Measurements from ENCODE around the gene RAB1A.

Gene RAB1A

GRCh38 chr2:65097844-65098243 is 32.1 kb downstream of the RAB1A start:
- in situ Hi-C loops (cut with MboI; ENCODE audit: low sequenced_read_pairs), result no loop called here

GRCh38 chr2:65096948-65097347 is 33.0 kb downstream of the RAB1A start:
- in situ Hi-C loops (cut with MboI; ENCODE audit: low sequenced_read_pairs), result no loop called here

- in situ Hi-C loops (cut with MboI; ENCODE audit: low sequenced_read_pairs), result no loop called here
These were observed 36.7 kb downstream of the RAB1A start for GRCh38 chr2:65093211-65093610.

- in situ Hi-C loops (cut with MboI; ENCODE audit: low sequenced_read_pairs), result no loop called here
These were observed 37.1 kb downstream of the RAB1A start for GRCh38 chr2:65092791-65093190.

GRCh38 chr2:65085148-65085547 is 44.8 kb downstream of the RAB1A start:
- in situ Hi-C loops (cut with MboI; ENCODE audit: low sequenced_read_pairs), result no loop called here

GRCh38 chr2:65081232-65081685 is 48.6 kb downstream of the RAB1A start:
- in situ Hi-C loops (cut with MboI; ENCODE audit: low sequenced_read_pairs), result no loop called here

GRCh38 chr2:65079017-65079416 is 50.9 kb downstream of the RAB1A start:
- in situ Hi-C loops (cut with MboI; ENCODE audit: low sequenced_read_pairs), result no loop called here

GRCh38 chr2:65077898-65078297 is 52.0 kb downstream of the RAB1A start:
- in situ Hi-C loops (cut with MboI; ENCODE audit: low sequenced_read_pairs), result no loop called here

- in situ Hi-C loops (cut with MboI; ENCODE audit: low sequenced_read_pairs), result no loop called here
These were observed 53.6 kb downstream of the RAB1A start for GRCh38 chr2:65076345-65076710.

GRCh38 chr2:65075605-65076344 is 54.1 kb downstream of the RAB1A start:
- in situ Hi-C loops (cut with MboI; ENCODE audit: low sequenced_read_pairs), result no loop called here

GRCh38 chr2:65075176-65075575 is 54.7 kb downstream of the RAB1A start:
- in situ Hi-C loops (cut with MboI; ENCODE audit: low sequenced_read_pairs), result no loop called here

GRCh38 chr2:65073879-65074565 is 55.9 kb downstream of the RAB1A start:
- in situ Hi-C loops (cut with MboI; ENCODE audit: low sequenced_read_pairs), result loop anchor here (25.0 kb wide), 1 partner anchor 488 kb away; no protein-coding TSS in a partner anchor

GRCh38 chr2:65072181-65072970 is 57.5 kb downstream of the RAB1A start:
- in situ Hi-C loops (cut with MboI; ENCODE audit: low sequenced_read_pairs), result loop anchor here (25.0 kb wide), 1 partner anchor 490 kb away; no protein-coding TSS in a partner anchor

- in situ Hi-C loops (cut with MboI; ENCODE audit: low sequenced_read_pairs), result loop anchor here (25.0 kb wide), 1 partner anchor 491 kb away; no protein-coding TSS in a partner anchor
These were observed 58.3 kb downstream of the RAB1A start for GRCh38 chr2:65071499-65072180.

GRCh38 chr2:65070856-65071255 is 59.0 kb downstream of the RAB1A start:
- in situ Hi-C loops (cut with MboI; ENCODE audit: low sequenced_read_pairs), result loop anchor here (25.0 kb wide), 1 partner anchor 491 kb away; no protein-coding TSS in a partner anchor

GRCh38 chr2:65070172-65070830 is 59.6 kb downstream of the RAB1A start:
- in situ Hi-C loops (cut with MboI; ENCODE audit: low sequenced_read_pairs), result loop anchor here (25.0 kb wide), 1 partner anchor 492 kb away; no protein-coding TSS in a partner anchor

GRCh38 chr2:65069439-65069824 is 60.5 kb downstream of the RAB1A start:
- in situ Hi-C loops (cut with MboI; ENCODE audit: low sequenced_read_pairs), result loop anchor here (25.0 kb wide), 1 partner anchor 493 kb away; no protein-coding TSS in a partner anchor

- in situ Hi-C loops (cut with MboI; ENCODE audit: low sequenced_read_pairs), result loop anchor here (25.0 kb wide), 1 partner anchor 494 kb away; no protein-coding TSS in a partner anchor
These were observed 61.9 kb downstream of the RAB1A start for GRCh38 chr2:65067806-65068553.

All from HL-60/S4 treated with phorbol 12-myristate 13-acetate at 8.2 ng/mL for 4 days and 3 days (cell line).